ENCODE results near the gene KCNJ16. TPM values are rescaled to one million over a fixed set of nuclear protein-coding genes. Genes with fewer than 3 reads are reported as not detected.
A peak's percentile ranks its signal among the peaks of the same experiment; 100 is the strongest.

KCNJ16 gene
- total RNA-seq, 1 donor from 2014 or later = 0.23 TPM

DNA sequence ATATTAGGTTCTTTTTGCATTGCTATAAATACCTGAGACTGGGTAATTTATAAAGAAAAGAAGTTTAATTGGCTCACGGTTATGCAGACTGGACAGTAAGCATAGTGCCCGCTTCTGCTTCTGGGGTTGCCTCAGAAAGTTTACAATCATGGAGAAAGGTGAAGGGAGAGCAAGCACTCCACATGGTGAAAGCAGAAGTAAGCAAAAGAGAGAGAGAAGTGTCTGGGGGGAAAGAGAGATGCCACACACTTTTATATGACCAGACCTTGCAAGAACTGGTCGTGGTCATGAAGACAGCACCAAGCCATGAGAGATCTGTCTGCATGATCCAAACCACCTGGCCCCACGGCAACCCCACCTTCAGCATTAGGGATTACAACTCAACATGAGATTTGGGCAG, 45.4 kb downstream of the KCNJ16 start:
- peaks cover 5% of the 10 kb centered on the region for H3K27me3 Mint-ChIP-seq (ENCODE audit: unreplicated experiment)
- TF ChIP-seq, protein P1, sequence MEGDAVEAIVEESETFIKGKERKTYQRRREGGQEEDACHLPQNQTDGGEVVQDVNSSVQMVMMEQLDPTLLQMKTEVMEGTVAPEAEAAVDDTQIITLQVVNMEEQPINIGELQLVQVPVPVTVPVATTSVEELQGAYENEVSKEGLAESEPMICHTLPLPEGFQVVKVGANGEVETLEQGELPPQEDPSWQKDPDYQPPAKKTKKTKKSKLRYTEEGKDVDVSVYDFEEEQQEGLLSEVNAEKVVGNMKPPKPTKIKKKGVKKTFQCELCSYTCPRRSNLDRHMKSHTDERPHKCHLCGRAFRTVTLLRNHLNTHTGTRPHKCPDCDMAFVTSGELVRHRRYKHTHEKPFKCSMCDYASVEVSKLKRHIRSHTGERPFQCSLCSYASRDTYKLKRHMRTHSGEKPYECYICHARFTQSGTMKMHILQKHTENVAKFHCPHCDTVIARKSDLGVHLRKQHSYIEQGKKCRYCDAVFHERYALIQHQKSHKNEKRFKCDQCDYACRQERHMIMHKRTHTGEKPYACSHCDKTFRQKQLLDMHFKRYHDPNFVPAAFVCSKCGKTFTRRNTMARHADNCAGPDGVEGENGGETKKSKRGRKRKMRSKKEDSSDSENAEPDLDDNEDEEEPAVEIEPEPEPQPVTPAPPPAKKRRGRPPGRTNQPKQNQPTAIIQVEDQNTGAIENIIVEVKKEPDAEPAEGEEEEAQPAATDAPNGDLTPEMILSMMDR (IDR thresholded peaks at IDR 0.05; ENCODE audit: unreplicated experiment) = no peak
- H3K4me3 Mint-ChIP-seq (ENCODE audit: unreplicated experiment) = no peak overlapping the region

DNA sequence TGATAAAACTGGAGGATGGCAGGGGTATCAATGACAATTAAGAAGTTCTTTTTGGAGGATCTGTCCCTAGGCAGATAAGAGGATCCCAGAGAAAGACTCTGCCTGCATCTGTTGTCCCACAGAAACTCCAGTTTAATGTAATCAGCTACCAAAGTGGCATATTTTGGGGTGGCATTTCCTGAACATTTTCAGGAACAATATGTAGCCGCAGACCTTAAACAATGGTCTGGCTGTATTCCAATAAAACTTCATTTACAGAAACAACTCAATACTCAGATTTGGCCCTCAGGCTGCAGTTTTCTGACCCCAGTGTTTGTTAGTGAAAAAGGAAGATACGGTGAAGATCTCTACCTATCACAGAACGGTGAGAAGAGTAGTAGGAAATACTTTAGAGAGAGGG, 46.1 kb downstream of the KCNJ16 start:
- H3K4me3 Mint-ChIP-seq (ENCODE audit: unreplicated experiment) = no peak overlapping the region
- DNase-seq (ENCODE audit: low spot score) = no peak
- no peaks in the 10 kb centered on the region for H3K4me1 Mint-ChIP-seq (ENCODE audit: unreplicated experiment)
- peaks cover 5% of the 10 kb centered on the region for H3K27me3 Mint-ChIP-seq (ENCODE audit: unreplicated experiment)
- no peak overlapping the region for H3K27ac Mint-ChIP-seq (ENCODE audit: unreplicated experiment)
- TF ChIP-seq, protein P1 (IDR thresholded peaks at IDR 0.05; ENCODE audit: unreplicated experiment) = no peak
- peaks cover 5% of the 10 kb centered on the region for H3K9me3 Mint-ChIP-seq (ENCODE audit: unreplicated experiment)
- H3K36me3 Mint-ChIP-seq (ENCODE audit: low read depth, unreplicated experiment) = peaks cover 8% of the 10 kb centered on the region

More for the DNA sequence above, 45.4 kb downstream of the KCNJ16 start:
- no peak for DNase-seq (ENCODE audit: low spot score)
- Mint-ChIP-seq H3K27ac (ENCODE audit: unreplicated experiment) (no peak overlapping the region), H3K9me3 (ENCODE audit: unreplicated experiment) (peaks cover 5% of the 10 kb centered on the region), H3K4me1 (ENCODE audit: unreplicated experiment) (no peaks in the 10 kb centered on the region), H3K36me3 (ENCODE audit: low read depth, unreplicated experiment) (peaks cover 8% of the 10 kb centered on the region)

DNA sequence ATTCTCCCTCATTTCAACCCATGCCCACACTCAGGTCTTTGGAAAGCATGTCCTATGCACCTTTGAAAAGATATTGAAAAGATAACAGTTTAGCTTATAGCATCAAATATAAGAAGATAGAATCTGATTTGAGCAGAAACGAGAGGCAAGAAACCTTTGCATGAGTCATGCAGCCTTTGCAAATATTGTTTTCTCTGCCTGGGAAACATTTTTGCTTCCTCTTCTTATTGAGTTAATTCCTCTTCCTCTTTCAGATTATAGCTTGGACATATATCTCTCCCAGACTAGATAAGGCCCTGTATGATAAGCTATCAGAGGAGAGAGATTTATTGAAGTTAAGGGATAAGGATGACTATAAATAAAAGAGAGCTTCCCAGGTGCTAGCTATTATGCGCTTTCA, 48.2 kb downstream of the KCNJ16 start:
- Mint-ChIP-seq H3K4me1 (ENCODE audit: unreplicated experiment) (no peaks in the 10 kb centered on the region), H3K36me3 (ENCODE audit: low read depth, unreplicated experiment) (peaks cover 13% of the 10 kb centered on the region), H3K27me3 (ENCODE audit: unreplicated experiment) (peaks cover 8% of the 10 kb centered on the region), H3K27ac (ENCODE audit: unreplicated experiment) (no peak overlapping the region), H3K9me3 (ENCODE audit: unreplicated experiment) (peaks cover 5% of the 10 kb centered on the region), H3K4me3 (ENCODE audit: unreplicated experiment) (no peak overlapping the region)
- no peak for DNase-seq (ENCODE audit: low spot score)
- TF ChIP-seq, protein P1 (IDR thresholded peaks at IDR 0.05; ENCODE audit: unreplicated experiment) = no peak

DNA sequence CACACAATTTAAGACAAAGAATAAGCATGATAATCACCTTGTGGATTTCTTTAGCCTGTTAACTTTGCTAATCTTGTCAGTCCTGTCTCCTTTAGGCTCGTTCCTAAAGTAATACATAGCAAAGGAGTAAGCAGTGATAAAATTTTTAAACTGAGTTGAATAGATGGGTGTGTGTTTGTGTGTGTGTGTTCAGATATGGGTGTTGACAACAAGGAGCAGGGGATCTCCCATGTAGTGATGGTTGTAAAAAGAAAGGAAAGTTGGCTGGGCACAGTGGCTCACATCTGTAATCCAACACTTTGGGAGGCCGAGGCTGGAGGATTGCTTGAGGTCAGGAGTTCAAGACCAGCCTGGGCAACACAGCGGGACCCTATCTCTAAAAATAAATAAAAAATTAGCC, 49.7 kb downstream of the KCNJ16 start:
- TF ChIP-seq, protein P1 (IDR thresholded peaks at IDR 0.05; ENCODE audit: unreplicated experiment) = no peak
- no peak for DNase-seq (ENCODE audit: low spot score)
- peaks cover 8% of the 10 kb centered on the region for H3K27me3 Mint-ChIP-seq (ENCODE audit: unreplicated experiment)
- H3K9me3 Mint-ChIP-seq (ENCODE audit: unreplicated experiment) = peaks cover 5% of the 10 kb centered on the region
- H3K4me3 Mint-ChIP-seq (ENCODE audit: unreplicated experiment) = no peak overlapping the region
- no peak overlapping the region for H3K27ac Mint-ChIP-seq (ENCODE audit: unreplicated experiment)
- no peaks in the 10 kb centered on the region for H3K4me1 Mint-ChIP-seq (ENCODE audit: unreplicated experiment)
- peaks cover 13% of the 10 kb centered on the region for H3K36me3 Mint-ChIP-seq (ENCODE audit: low read depth, unreplicated experiment)

DNA sequence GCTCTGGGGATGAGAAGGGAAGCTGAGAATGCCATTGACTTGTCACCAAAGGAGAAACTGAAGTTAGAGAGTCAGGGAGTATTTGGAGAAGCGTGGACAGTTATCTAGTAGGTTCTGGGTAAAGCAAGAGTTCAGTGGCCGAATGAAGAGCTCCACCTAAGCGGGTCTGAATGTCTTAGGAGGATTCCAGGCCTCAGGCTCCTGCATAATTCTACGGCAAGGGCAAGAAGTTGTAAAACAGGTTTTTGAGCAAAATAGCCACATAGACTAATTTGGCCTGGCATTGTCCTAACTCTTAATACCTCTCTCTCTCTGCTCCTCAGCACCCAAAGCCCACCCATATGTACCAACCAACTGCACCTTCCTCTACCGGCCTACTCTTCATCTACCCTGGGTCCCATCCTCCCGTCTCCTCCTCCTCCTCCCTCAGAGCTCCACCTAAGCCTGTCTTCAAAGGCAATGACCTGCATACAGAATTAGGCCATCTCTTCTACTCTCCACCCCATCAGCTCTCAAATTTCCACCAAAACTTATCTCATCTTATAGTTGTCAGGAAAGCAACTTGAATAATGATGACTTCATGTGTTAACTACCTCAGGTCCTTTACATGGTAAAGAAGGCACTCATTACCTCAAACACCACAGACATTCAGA, 52.3 kb downstream of the KCNJ16 start:
- H3K4me1 Mint-ChIP-seq (ENCODE audit: unreplicated experiment) = no peaks in the 10 kb centered on the region
- H3K36me3 Mint-ChIP-seq (ENCODE audit: low read depth, unreplicated experiment) = peaks cover 4% of the 10 kb centered on the region
- no peak for DNase-seq (ENCODE audit: low spot score)
- no peak overlapping the region for H3K27ac Mint-ChIP-seq (ENCODE audit: unreplicated experiment)
- H3K4me3 Mint-ChIP-seq (ENCODE audit: unreplicated experiment) = peak overlapping the region; percentile 4
- TF ChIP-seq, protein P1 (IDR thresholded peaks at IDR 0.05; ENCODE audit: unreplicated experiment) = no peak
- no peaks in the 10 kb centered on the region for H3K9me3 Mint-ChIP-seq (ENCODE audit: unreplicated experiment)
- H3K27me3 Mint-ChIP-seq (ENCODE audit: unreplicated experiment) = peaks cover 3% of the 10 kb centered on the region
